DOHH2 (cell line): ENCODE measurements around the gene MGAT5.

Source experiments
- CTCF ChIP-seq: fragments of 200-600 bp; sonication (generic); IDR thresholded peaks from one replicate; pipeline ENCODE4 v1.5.1; 2014; ENCODE audit warnings: antibody characterized with exemption, mild to moderate bottlenecking, low read depth, low read length; ENCODE audit not compliant: poor library complexity, severe bottlenecking
- EZH2phosphoT487 ChIP-seq: fragments of 200-600 bp; sonication (generic); IDR thresholded peaks from 2 replicates; pipeline ENCODE4 v1.6.1; 2017; ENCODE audit warnings: borderline replicate concordance, mild to moderate bottlenecking, antibody characterized with exemption, low read length, moderate library complexity, mixed read lengths

- TF ChIP-seq CTCF (no peak), EZH2phosphoT487 (no peak)
Observed at GRCh38 chr2:134405611-134406081, 151.8 kb downstream of the MGAT5 start.
